Activated naive CD4-positive, alpha-beta T cell treated with anti-CD3 and anti-CD28 coated beads for 36 hours (primary cell): ENCODE results near the gene DGCR2. TPM values are rescaled to one million over a fixed set of nuclear protein-coding genes. Genes with fewer than 3 reads are reported as not detected.
"Not testable (repeated sequence)": the region's sequence is repeated elsewhere in the genome, so short reads cannot be mapped to it uniquely, and the experiment has no call there.

Source experiments
- CTCF ChIA-PET: fragments of 350-600 bp; sonication (Branson Sonifier 250); formaldehyde crosslinking; loops from one replicate; lab custom pipeline; 2021; ENCODE audit warnings: antibody characterized with exemption; lab: Charles Lee
- DNase-seq: peaks from one replicate; pipeline ENCODE4 v3.0.0-alpha.2; 2020
- H3K27ac Mint-ChIP-seq: one replicate; pipeline ENCODE4 v1.8.0; 2021; ENCODE audit warnings: mild to moderate bottlenecking, mixed read lengths
- H3K27me3 Mint-ChIP-seq: one replicate; pipeline ENCODE4 v1.8.0; 2021; ENCODE audit warnings: low read depth, mixed read lengths
- H3K36me3 Mint-ChIP-seq: one replicate; pipeline ENCODE4 v1.8.0; 2021; ENCODE audit warnings: low read depth, mixed read lengths
- H3K4me1 Mint-ChIP-seq: one replicate; pipeline ENCODE4 v1.8.0; 2021; ENCODE audit warnings: low read depth, mixed read lengths
- H3K4me3 Mint-ChIP-seq: one replicate; pipeline ENCODE4 v1.8.0; 2021; ENCODE audit warnings: mild to moderate bottlenecking, moderate library complexity, mixed read lengths
- H3K9me3 Mint-ChIP-seq: one replicate; pipeline ENCODE4 v1.8.0; 2021; ENCODE audit warnings: mixed read lengths
- intact Hi-C: fragments of 100-400 bp; cut with micrococcal nuclease; formaldehyde crosslinking; loops from one replicate; pipeline ENCODE4 v1.15.1; 2023
- total RNA-seq, 2 experiments: library from RNA; stranded (reverse); gene quantifications; one replicate each; pipeline ENCODE4 v1.2.3, GENCODE V29; 2021

The DGCR2 gene
- total RNA-seq, 2 experiments from 2014 or later, result 15.4 to 16.4 TPM

- H3K4me1 Mint-ChIP-seq, H3K27me3 Mint-ChIP-seq, H3K36me3 Mint-ChIP-seq, DNase-seq, H3K9me3 Mint-ChIP-seq, H3K27ac Mint-ChIP-seq, H3K4me3 Mint-ChIP-seq, intact Hi-C loops: not testable (repeated sequence)
- CTCF ChIA-PET, result interaction anchor here (0.6 kb wide), 1 partner anchor 92 kb away, joined by 3 read pairs; no protein-coding TSS in a partner anchor
These were observed 135.1 kb downstream of the DGCR2 start for GRCh38 chr22:18987114-18987513.

Other genes starting within 250 kb of the DGCR2 start
- 1 to 10 TPM; 1.2 to 1.3 TPM for gene DGCR6, start 216.1 kb downstream of the DGCR2 start, total RNA-seq
- under 1 TPM; 0.12 to 0.30 TPM for gene PRODH, start 186.1 kb downstream of the DGCR2 start, total RNA-seq
- not detected for gene TSSK2, start 8.9 kb upstream of the DGCR2 start, total RNA-seq
- gene ESS2, start 22.2 kb upstream of the DGCR2 start, total RNA-seq, result 10 to 100 TPM in 1 of 2 experiments, 1 to 10 TPM in 1; 9.9 to 11.0 TPM
- not detected for gene GSC2, start 27.9 kb upstream of the DGCR2 start, total RNA-seq
- gene SLC25A1, start 56.3 kb upstream of the DGCR2 start, total RNA-seq, result 10 to 100 TPM; 54.0 to 58.4 TPM
- 1 to 10 TPM in 1 of 2 experiments, under 1 TPM in 1; 0.57 to 1.0 TPM for gene CLTCL1, start 169.3 kb upstream of the DGCR2 start, total RNA-seq